SK-N-SH treated with all-trans-retinoic acid at 6 μM for 48 hours (cell line): ENCODE data around the gene LECT2.

Experiments used
- CSDC2 ChIP-seq: fragments of 250-450 bp; sonication (Bioruptor Pico); IDR thresholded peaks from 2 replicates; pipeline ENCODE4 v1.5.0; 2020; ENCODE audit warnings: mild to moderate bottlenecking, moderate library complexity
- GLIS3 ChIP-seq: fragments of 250-450 bp; sonication (Bioruptor Pico); IDR thresholded peaks from 2 replicates; pipeline ENCODE4 v1.5.0; 2020; ENCODE audit warnings: mild to moderate bottlenecking, moderate library complexity
- PATZ1 ChIP-seq: fragments of 250-450 bp; sonication (Bioruptor Pico); IDR thresholded peaks from 2 replicates; pipeline ENCODE4 v1.8.0; 2020; ENCODE audit warnings: mild to moderate bottlenecking, moderate library complexity, borderline replicate concordance
- ZNF565 ChIP-seq: fragments of 450-650 bp; formaldehyde crosslinking; conservative IDR thresholded peaks from 2 replicates; pipeline ENCODE4 v1.5.0; 2020; ENCODE audit warnings: low read depth, mild to moderate bottlenecking, moderate library complexity

DNA sequence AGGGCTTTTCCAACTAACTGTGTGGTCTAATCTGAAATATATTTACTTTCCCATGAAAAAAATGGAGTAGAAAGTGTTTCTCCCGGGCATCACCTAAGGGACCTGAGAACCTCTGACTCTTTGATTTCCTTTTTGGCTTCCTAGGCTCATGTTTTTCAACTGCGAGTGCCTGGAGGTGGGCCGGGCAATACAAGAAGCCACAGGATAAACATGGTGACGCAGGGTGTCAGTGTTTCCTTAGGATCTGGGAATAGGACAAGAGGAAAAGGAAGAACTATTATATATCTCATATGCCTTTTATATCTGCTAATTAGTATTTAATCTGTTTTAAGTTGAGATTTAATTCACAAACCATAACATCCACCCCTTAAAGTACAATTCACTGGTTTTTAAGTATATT lies 11.4 kb upstream of the LECT2 start:
- TF ChIP-seq PATZ1 (CRISPR knock-in tag) (no peak), GLIS3 (CRISPR knock-in tag) (no peak), CSDC2 (CRISPR knock-in tag) (no peak), ZNF565 (CRISPR knock-in tag) (no peak)
